HepG2 (cell line): ENCODE data around the gene PRDX2. TPM values are rescaled to one million over a fixed set of nuclear protein-coding genes. Genes with fewer than 3 reads are reported as not detected.

Experiments used
- ARID2 ChIP-seq: sonication (generic); formaldehyde crosslinking; IDR thresholded peaks from 2 replicates; pipeline ENCODE4 v1.8.1; 2022; ENCODE audit warnings: mild to moderate bottlenecking, missing genetic modification reagents, borderline replicate concordance
- CEBPB ChIP-seq: IDR thresholded peaks from 2 replicates; pipeline ENCODE4 v1.6.1; 2011; ENCODE audit warnings: low read depth, low read length, improper control_type of control experiment, borderline replicate concordance
- FOXJ3 ChIP-seq: sonication (generic); formaldehyde crosslinking; IDR thresholded peaks from 2 replicates; pipeline ENCODE4 v1.4.0; 2020; ENCODE audit warnings: missing genetic modification reagents, mild to moderate bottlenecking, borderline replicate concordance
- GLI4 ChIP-seq: sonication (generic); formaldehyde crosslinking; IDR thresholded peaks from 2 replicates; pipeline ENCODE4 v1.5.1; 2020; ENCODE audit warnings: missing genetic modification reagents, mild to moderate bottlenecking, moderate library complexity, borderline replicate concordance
- POLR2AphosphoS2 ChIP-seq: IDR thresholded peaks from 2 replicates; pipeline ENCODE4 v1.6.1; 2011; ENCODE audit warnings: low read depth, low read length, improper control_type of control experiment
- RFX3 ChIP-seq: IDR thresholded peaks from 2 replicates; pipeline ENCODE4 v1.6.1; 2016; ENCODE audit warnings: missing biosample characterization, missing genetic modification reagents
- SALL1 ChIP-seq: sonication (generic); formaldehyde crosslinking; IDR thresholded peaks from 2 replicates; pipeline ENCODE4 v1.8.0; 2022; ENCODE audit warnings: mild to moderate bottlenecking, missing genetic modification reagents
- SRF ChIP-seq: IDR thresholded peaks from 2 replicates; pipeline ENCODE4 v1.6.1; 2011; ENCODE audit warnings: mild to moderate bottlenecking, low read depth, low read length, moderate library complexity
- STAT5B ChIP-seq: sonication (generic); formaldehyde crosslinking; IDR thresholded peaks from 2 replicates; pipeline ENCODE4 v1.4.0; 2020; ENCODE audit warnings: missing genetic modification reagents
- TGIF2 ChIP-seq: IDR thresholded peaks from 2 replicates; pipeline ENCODE4 v1.6.1; 2016; ENCODE audit warnings: control low read depth, missing compliant biosample characterization
- ZFAT ChIP-seq: sonication (generic); formaldehyde crosslinking; conservative IDR thresholded peaks from 2 replicates; pipeline ENCODE4 v1.8.1; 2023; ENCODE audit warnings: missing genetic modification reagents, inconsistent platforms
- ZNF10 ChIP-seq: sonication (generic); formaldehyde crosslinking; IDR thresholded peaks from 2 replicates; pipeline ENCODE4 v1.4.0; 2020; ENCODE audit warnings: mild to moderate bottlenecking, low read depth, missing genetic modification reagents, borderline replicate concordance
- ZNF24 ChIP-seq: fragments of 450-650 bp; IDR thresholded peaks from 2 replicates; pipeline ENCODE4 v1.6.1; 2017; ENCODE audit warnings: antibody characterized with exemption, mild to moderate bottlenecking
- ZNF282 ChIP-seq: fragments of 450-650 bp; IDR thresholded peaks from 2 replicates; pipeline ENCODE4 v1.6.1; 2018; ENCODE audit not compliant: partially characterized antibody
- ZNF563 ChIP-seq: sonication (generic); formaldehyde crosslinking; IDR thresholded peaks from 2 replicates; pipeline ENCODE4 v1.8.0; 2022; ENCODE audit warnings: mild to moderate bottlenecking, moderate library complexity, missing genetic modification reagents
- ZNF572 ChIP-seq: sonication (generic); formaldehyde crosslinking; IDR thresholded peaks from 2 replicates; pipeline ENCODE4 v1.5.1; 2020; ENCODE audit warnings: mild to moderate bottlenecking, missing genetic modification reagents
- ZNF644 ChIP-seq: IDR thresholded peaks from 2 replicates; pipeline ENCODE4 v1.6.1; 2016; ENCODE audit warnings: low read depth
- polyA plus RNA-seq, 8 experiments: library from polyadenylated mRNA; depleted of rRNA in 3 of 8; stranded (reverse) in 7 of 8; unstranded in 1 of 8; fragments of >200 nt; fragmentation: Illumina TruSeq in 4 of 8; extraction: Trizol in 4 of 8; gene quantifications; 2 replicates each; pipeline versions ENCODE4 v1.2.1 to v1.2.3, GENCODE V29; 2011 to 2016; ENCODE audit warnings: low read depth in 4 of 8, missing spikeins in 1 of 8, mixed read lengths in 1 of 8; ENCODE audit not compliant: insufficient read depth in 1 of 8
- total RNA-seq, 5 experiments: library from RNA; depleted of rRNA; stranded (reverse); fragments of >200 nt; fragmentation: Illumina TruSeq; extraction: Trizol; gene quantifications; 2 replicates each; pipeline ENCODE4 v1.2.3, GENCODE V29; 2016; ENCODE audit warnings: low read depth in 1 of 5
- TF ChIP-seq, protein P1 (sequence below): sonication (generic); formaldehyde crosslinking; IDR thresholded peaks from 2 replicates; pipeline ENCODE4 v1.5.0; 2020; ENCODE audit warnings: mild to moderate bottlenecking, missing genetic modification reagents
- TF ChIP-seq, protein P2 (sequence below): sonication (generic); formaldehyde crosslinking; IDR thresholded peaks from 2 replicates; pipeline ENCODE4 v1.4.0; 2020; ENCODE audit warnings: mild to moderate bottlenecking, low read depth, missing genetic modification reagents
- TF ChIP-seq, protein P3 (sequence below): sonication (generic); formaldehyde crosslinking; IDR thresholded peaks from 2 replicates; pipeline ENCODE4 v1.5.0; 2020; ENCODE audit warnings: missing genetic modification reagents
- TF ChIP-seq, protein P4 (sequence below): sonication (generic); formaldehyde crosslinking; IDR thresholded peaks from 2 replicates; pipeline ENCODE4 v1.9.0; 2021; ENCODE audit warnings: missing genetic modification reagents, mild to moderate bottlenecking, borderline replicate concordance

The PRDX2 gene
- total and polyA plus RNA-seq, 2 of the 13 experiments (the other 11 are each of a cell fraction or from before 2014, with no cell fraction given) = 218 to 381 TPM

DNA sequence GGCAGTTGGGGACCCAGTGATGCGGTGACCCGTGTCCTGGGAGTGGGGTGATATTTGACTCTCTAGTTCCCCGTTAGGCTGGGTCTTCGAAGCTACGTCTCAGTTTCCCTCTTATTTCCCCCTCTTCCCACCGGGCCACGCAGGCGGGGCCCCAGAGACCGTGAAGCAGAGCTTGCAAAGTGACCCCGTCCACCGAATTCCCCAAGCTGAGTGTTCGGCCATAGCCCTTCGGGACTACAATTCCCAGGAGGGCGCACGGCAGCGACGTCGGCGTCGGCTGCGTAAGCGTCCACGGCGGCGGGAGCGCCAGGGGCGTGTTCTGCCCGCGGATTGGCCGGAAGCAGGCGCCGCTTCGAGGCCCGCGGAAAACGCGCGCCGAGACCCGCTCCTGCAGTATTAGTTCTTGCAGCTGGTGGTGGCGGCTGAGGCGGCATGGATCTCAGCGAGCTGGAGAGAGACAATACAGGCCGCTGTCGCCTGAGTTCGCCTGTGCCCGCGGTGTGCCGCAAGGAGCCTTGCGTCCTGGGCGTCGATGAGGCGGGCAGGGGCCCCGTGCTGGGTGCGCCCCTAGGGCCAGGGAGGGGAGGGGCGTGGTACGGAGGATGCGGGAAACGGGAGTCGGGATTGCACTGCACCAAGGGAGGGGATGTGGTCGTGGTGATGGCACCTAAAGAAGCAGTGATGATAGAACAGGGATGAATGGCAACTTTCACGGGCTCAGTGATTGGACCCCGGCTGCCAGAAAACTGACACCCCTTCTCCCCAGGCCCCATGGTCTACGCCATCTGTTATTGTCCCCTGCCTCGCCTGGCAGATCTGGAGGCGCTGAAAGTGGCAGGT lies 4.9 kb upstream of the PRDX2 start, which contains the start of gene RNASEH2A (continued):
- TF ChIP-seq, protein P1, sequence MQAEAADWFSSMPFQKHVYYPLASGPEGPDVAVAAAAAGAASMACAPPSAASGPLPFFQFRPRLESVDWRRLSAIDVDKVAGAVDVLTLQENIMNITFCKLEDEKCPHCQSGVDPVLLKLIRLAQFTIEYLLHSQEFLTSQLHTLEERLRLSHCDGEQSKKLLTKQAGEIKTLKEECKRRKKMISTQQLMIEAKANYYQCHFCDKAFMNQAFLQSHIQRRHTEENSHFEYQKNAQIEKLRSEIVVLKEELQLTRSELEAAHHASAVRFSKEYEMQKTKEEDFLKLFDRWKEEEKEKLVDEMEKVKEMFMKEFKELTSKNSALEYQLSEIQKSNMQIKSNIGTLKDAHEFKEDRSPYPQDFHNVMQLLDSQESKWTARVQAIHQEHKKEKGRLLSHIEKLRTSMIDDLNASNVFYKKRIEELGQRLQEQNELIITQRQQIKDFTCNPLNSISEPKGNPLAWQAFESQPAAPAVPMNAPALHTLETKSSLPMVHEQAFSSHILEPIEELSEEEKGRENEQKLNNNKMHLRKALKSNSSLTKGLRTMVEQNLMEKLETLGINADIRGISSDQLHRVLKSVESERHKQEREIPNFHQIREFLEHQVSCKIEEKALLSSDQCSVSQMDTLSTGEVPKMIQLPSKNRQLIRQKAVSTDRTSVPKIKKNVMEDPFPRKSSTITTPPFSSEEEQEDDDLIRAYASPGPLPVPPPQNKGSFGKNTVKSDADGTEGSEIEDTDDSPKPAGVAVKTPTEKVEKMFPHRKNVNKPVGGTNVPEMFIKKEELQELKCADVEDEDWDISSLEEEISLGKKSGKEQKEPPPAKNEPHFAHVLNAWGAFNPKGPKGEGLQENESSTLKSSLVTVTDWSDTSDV = 0 out of 2 replicates have a peak, but pooled peaks have one; percentile 24
- TF ChIP-seq STAT5B (CRISPR knock-in tag) (no peak), RFX3 (CRISPR knock-in tag) (no peak), POLR2AphosphoS2 (no peak), ARID2 (CRISPR knock-in tag) (no peak), CEBPB (no peak), ZNF10 (no peak), ZNF572 (no peak), ZNF282 (no peak), TGIF2 (CRISPR knock-in tag) (peak; percentile 89; the same call in 1 of the 2 replicates), ZNF24 (no peak), FOXJ3 (CRISPR knock-in tag) (no peak; the same call in 1 of the 2 replicates), SRF (no peak), ZFAT (CRISPR knock-in tag) (0 out of 2 replicates have a peak, but pooled peaks have one; percentile 47), ZNF563 (CRISPR knock-in tag) (peak; percentile 73; the same call in 1 of the 2 replicates), ZNF644 (CRISPR knock-in tag) (no peak), GLI4 (CRISPR knock-in tag) (0 out of 2 replicates have a peak, but pooled peaks have one; percentile 67), SALL1 (CRISPR knock-in tag) (peak; percentile 75)
- TF ChIP-seq, protein P2, sequence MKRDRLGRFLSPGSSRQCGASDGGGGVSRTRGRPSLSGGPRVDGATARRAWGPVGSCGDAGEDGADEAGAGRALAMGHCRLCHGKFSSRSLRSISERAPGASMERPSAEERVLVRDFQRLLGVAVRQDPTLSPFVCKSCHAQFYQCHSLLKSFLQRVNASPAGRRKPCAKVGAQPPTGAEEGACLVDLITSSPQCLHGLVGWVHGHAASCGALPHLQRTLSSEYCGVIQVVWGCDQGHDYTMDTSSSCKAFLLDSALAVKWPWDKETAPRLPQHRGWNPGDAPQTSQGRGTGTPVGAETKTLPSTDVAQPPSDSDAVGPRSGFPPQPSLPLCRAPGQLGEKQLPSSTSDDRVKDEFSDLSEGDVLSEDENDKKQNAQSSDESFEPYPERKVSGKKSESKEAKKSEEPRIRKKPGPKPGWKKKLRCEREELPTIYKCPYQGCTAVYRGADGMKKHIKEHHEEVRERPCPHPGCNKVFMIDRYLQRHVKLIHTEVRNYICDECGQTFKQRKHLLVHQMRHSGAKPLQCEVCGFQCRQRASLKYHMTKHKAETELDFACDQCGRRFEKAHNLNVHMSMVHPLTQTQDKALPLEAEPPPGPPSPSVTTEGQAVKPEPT (CRISPR knock-in tag) = peak; percentile 74; the same call in 1 of the 2 replicates
- TF ChIP-seq, protein P3, sequence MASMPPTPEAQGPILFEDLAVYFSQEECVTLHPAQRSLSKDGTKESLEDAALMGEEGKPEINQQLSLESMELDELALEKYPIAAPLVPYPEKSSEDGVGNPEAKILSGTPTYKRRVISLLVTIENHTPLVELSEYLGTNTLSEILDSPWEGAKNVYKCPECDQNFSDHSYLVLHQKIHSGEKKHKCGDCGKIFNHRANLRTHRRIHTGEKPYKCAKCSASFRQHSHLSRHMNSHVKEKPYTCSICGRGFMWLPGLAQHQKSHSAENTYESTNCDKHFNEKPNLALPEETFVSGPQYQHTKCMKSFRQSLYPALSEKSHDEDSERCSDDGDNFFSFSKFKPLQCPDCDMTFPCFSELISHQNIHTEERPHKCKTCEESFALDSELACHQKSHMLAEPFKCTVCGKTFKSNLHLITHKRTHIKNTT (CRISPR knock-in tag) = no peak
- TF ChIP-seq, protein P4, sequence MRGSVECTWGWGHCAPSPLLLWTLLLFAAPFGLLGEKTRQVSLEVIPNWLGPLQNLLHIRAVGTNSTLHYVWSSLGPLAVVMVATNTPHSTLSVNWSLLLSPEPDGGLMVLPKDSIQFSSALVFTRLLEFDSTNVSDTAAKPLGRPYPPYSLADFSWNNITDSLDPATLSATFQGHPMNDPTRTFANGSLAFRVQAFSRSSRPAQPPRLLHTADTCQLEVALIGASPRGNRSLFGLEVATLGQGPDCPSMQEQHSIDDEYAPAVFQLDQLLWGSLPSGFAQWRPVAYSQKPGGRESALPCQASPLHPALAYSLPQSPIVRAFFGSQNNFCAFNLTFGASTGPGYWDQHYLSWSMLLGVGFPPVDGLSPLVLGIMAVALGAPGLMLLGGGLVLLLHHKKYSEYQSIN (CRISPR knock-in tag) = no peak
